DOHH2 (cell line): ENCODE data around the gene DCLRE1B.

ENCODE experiments used
- H3F3A ChIP-seq: fragments of 200-600 bp; sonication (generic), shearing (Covaris generic); 2 replicates; pipeline ENCODE4 v1.6.0; 2016; ENCODE audit warnings: antibody characterized with exemption, mild to moderate bottlenecking; ENCODE audit not compliant: control insufficient read depth, insufficient read depth
- H3K27ac ChIP-seq: fragments of 200-600 bp; sonication (generic); 2 replicates; pipeline ENCODE4 v1.5.1; 2014; ENCODE audit warnings: low read depth, mild to moderate bottlenecking, low read length, moderate library complexity
- H3K27me3 ChIP-seq: fragments of 200-600 bp; sonication (generic); 2 replicates; pipeline ENCODE4 v1.6.1; 2014; ENCODE audit warnings: mild to moderate bottlenecking, low read length, mixed read lengths; ENCODE audit not compliant: control insufficient read depth
- H3K36me3 ChIP-seq: fragments of 200-600 bp; sonication (generic); 2 replicates; pipeline ENCODE4 v1.6.1; 2014; ENCODE audit warnings: mild to moderate bottlenecking, low read length, moderate library complexity, mixed read lengths; ENCODE audit not compliant: control insufficient read depth
- H3K4me1 ChIP-seq: fragments of 200-600 bp; sonication (generic); 2 replicates; pipeline ENCODE4 v1.6.1; 2014; ENCODE audit warnings: mild to moderate bottlenecking, low read length, mixed read lengths; ENCODE audit not compliant: control insufficient read depth
- H3K4me2 ChIP-seq: fragments of 200-600 bp; sonication (generic); 2 replicates; pipeline ENCODE4 v1.6.0; 2014; ENCODE audit warnings: mild to moderate bottlenecking, low read length, moderate library complexity
- H3K4me3 ChIP-seq: fragments of 200-600 bp; sonication (generic); 2 replicates; pipeline ENCODE4 v1.5.1; 2014; ENCODE audit warnings: mild to moderate bottlenecking, low read length, mixed read lengths
- H3K79me2 ChIP-seq: fragments of 200-600 bp; sonication (generic); 2 replicates; pipeline ENCODE4 v1.6.1; 2014; ENCODE audit warnings: mild to moderate bottlenecking, low read length, mixed read lengths; ENCODE audit not compliant: control insufficient read depth
- H3K9me2 ChIP-seq: fragments of 200-600 bp; sonication (generic); replicated peaks from 2 replicates; pipeline ENCODE4 v1.6.1; 2014; ENCODE audit warnings: mild to moderate bottlenecking, low read length, mixed read lengths; ENCODE audit not compliant: control insufficient read depth
- H3K9me3 ChIP-seq: fragments of 200-600 bp; sonication (generic); 2 replicates; pipeline ENCODE4 v1.6.1; 2014; ENCODE audit warnings: antibody characterized with exemption, low read length, mixed read lengths; ENCODE audit not compliant: control insufficient read depth, insufficient read depth
- H4K20me1 ChIP-seq: fragments of 200-600 bp; sonication (generic); 2 replicates; pipeline ENCODE4 v1.6.0; 2014; ENCODE audit warnings: low read depth, mild to moderate bottlenecking, antibody characterized with exemption, low read length, moderate library complexity; ENCODE audit not compliant: control insufficient read depth, insufficient read depth
- CTCF ChIP-seq: fragments of 200-600 bp; sonication (generic); IDR thresholded peaks from one replicate; pipeline ENCODE4 v1.5.1; 2014; ENCODE audit warnings: antibody characterized with exemption, mild to moderate bottlenecking, low read depth, low read length; ENCODE audit not compliant: poor library complexity, severe bottlenecking
- EZH2phosphoT487 ChIP-seq: fragments of 200-600 bp; sonication (generic); IDR thresholded peaks from 2 replicates; pipeline ENCODE4 v1.6.1; 2017; ENCODE audit warnings: borderline replicate concordance, mild to moderate bottlenecking, antibody characterized with exemption, low read length, moderate library complexity, mixed read lengths

The DCLRE1B gene

GRCh38 chr1:113905435-113905861 is 322 bp downstream of the DCLRE1B start:
- TF ChIP-seq EZH2phosphoT487 (no peak), CTCF (no peak)
- no peaks in the 10 kb centered on the region for H4K20me1 ChIP-seq
- H3K27me3 ChIP-seq = no peaks in the 10 kb centered on the region
- H3K27ac ChIP-seq = peak overlapping the region; percentile 69
- H3K36me3 ChIP-seq = peaks cover 70% of the 10 kb centered on the region
- H3K79me2 ChIP-seq = peaks cover 64% of the 10 kb centered on the region
- H3K4me3 ChIP-seq = peak overlapping the region; percentile 98
- no peaks in the 10 kb centered on the region for H3K9me3 ChIP-seq
- no peaks in the 10 kb centered on the region for H3F3A ChIP-seq
- no peaks in the 10 kb centered on the region for H3K9me2 ChIP-seq
- H3K4me1 ChIP-seq = peaks cover 26% of the 10 kb centered on the region
- H3K4me2 ChIP-seq = peak overlapping the region; percentile 91

GRCh38 chr1:113912594-113913311 is 7.6 kb downstream of the DCLRE1B start:
- Histone ChIP-seq H3K4me2 (no peak overlapping the region), H3K36me3 (peaks cover 69% of the 10 kb centered on the region)

GRCh38 chr1:113913312-113913668 is 8.2 kb downstream of the DCLRE1B start:
- Histone ChIP-seq H3K9me2 (no peaks in the 10 kb centered on the region), H3K4me1 (peaks cover under 1% of the 10 kb centered on the region), H3K4me3 (no peak overlapping the region), H3K79me2 (peaks cover 14% of the 10 kb centered on the region), H3F3A (peaks cover 1% of the 10 kb centered on the region; the same call in 1 of the 2 replicates), H4K20me1 (no peaks in the 10 kb centered on the region), H3K4me2 (no peak overlapping the region), H3K27me3 (no peaks in the 10 kb centered on the region), H3K36me3 (peaks cover 64% of the 10 kb centered on the region), H3K9me3 (no peaks in the 10 kb centered on the region), H3K27ac (no peak overlapping the region)
- TF ChIP-seq EZH2phosphoT487 (no peak), CTCF (no peak)

More at GRCh38 chr1:113912594-113913311, 7.6 kb downstream of the DCLRE1B start:
- H3K4me1 ChIP-seq = no peaks in the 10 kb centered on the region
- H4K20me1 ChIP-seq = no peaks in the 10 kb centered on the region
- no peak overlapping the region for H3K27ac ChIP-seq
- no peak for TF ChIP-seq CTCF
- no peak for TF ChIP-seq EZH2phosphoT487
- no peaks in the 10 kb centered on the region for H3K9me2 ChIP-seq
- no peaks in the 10 kb centered on the region for H3K9me3 ChIP-seq
- H3K79me2 ChIP-seq = peaks cover 19% of the 10 kb centered on the region
- H3K4me3 ChIP-seq = no peak overlapping the region
- H3F3A ChIP-seq = no peaks in the 10 kb centered on the region
- no peaks in the 10 kb centered on the region for H3K27me3 ChIP-seq
